Kasumi-1 (cell line): ENCODE measurements around the gene TMEM11.

ENCODE experiments used
- DNase-seq, 2 experiments: peaks; one replicate each; lab custom pipeline; 2025; lab: John Stamatoyannopoulos, UW

The TMEM11 gene

DNA sequence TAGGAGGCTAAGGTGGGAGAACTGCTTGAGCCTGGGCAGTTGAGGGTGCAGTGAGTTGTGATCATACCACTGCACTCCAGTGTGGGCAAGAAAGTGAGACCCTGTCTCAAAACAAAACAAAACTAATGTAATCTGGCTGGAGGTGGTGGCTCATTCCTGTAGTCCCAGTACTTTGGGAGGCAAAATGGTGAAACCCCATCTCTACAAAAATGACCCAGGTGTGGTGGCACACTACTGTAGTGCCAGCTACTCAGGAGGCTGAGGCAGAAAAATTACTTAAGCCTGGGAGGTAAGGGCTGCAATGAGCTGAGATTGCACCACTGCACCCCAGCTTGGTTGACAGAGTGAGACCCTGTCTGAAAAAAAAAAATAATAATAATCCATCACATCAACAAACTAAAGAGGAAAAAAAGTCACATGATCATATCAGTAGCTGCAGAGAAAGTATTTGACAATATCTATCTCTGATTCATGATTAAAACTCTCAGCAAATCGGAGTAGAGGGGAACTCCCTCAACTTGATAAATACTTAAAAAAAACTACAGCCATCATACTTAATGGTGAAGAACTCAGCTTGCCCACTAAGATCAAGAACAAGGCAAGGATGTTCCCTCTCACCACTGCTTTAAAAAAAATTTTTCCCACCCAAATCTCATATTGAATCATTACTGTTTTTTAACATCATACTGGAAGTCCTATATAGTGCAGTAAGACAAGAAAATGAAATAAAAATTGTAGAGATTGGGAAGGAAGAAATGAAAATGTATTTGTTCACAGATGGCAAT lies 56.2 kb downstream of the TMEM11 start:
- DNase-seq, result no peak

DNA sequence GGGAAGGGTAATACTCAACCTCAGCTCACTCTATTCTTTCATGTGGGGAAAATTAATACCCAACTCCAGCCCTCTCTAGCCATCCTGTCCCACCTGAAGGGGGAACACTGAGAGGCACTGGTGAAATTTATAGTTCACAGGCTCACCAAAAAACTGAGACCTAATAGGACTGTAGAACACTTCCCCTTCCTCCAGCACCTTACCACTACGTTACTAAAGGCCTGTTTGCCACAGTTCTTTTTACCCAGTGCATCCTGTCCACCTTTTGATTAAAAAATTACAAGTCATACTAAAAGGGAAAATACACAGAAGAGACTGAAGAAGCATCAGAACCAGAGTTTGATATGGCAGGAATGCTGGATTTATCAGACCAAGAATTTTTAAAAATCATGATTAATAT lies 61.2 kb downstream of the TMEM11 start:
- no peak for DNase-seq

DNA sequence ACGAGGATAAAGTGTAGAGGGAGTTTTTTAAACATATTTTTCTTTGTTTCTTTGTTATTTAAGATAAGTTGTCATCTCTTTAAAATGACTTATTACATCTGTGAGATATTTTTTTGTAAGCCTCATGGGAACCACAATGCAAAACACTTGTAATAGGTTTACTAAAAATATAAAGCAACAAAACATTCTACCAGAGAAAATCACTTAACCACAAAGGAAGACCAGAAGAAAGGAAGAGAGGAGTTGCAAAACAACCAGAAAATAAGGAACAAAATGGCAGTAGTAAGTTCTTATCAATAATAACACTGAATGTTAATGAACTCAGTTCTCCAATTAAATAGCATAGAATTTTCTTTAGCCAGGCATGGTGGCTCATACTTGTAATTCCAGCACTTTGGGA lies 64.3 kb downstream of the TMEM11 start:
- peak in 1 of 2 experiments; percentile 1 for DNase-seq
